Upper lobe of left lung (tissue), 4 donors: ENCODE data around the gene SMIM44.

Source experiments
- CTCF ChIP-seq, 6 experiments: fragments of 450-650 bp in 4 of 6; fragments of 200-600 bp in 2 of 6; sonication (generic) in 2 of 6; IDR thresholded peaks; one replicate each; pipeline ENCODE4 v1.5.1; 2016 to 2019; ENCODE audit warnings: antibody characterized with exemption in 6 of 6
- POLR2A ChIP-seq, 4 donors: fragments of 450-650 bp; IDR thresholded peaks; one replicate each; pipeline ENCODE4 v1.5.1; 2016 to 2017; ENCODE audit warnings: antibody characterized with exemption in 4 of 4, mild to moderate bottlenecking in 2 of 4
- POLR2AphosphoS5 ChIP-seq, 2 donors: sonication (generic); formaldehyde crosslinking; IDR thresholded peaks; one replicate each; pipeline ENCODE4 v1.5.1; 2017; ENCODE audit warnings: antibody characterized with exemption in 2 of 2

GRCh38 chr19:3464587-3465235, 18.5 kb downstream of the SMIM44 start:
- TF ChIP-seq CTCF (IDR thresholded peaks at IDR 0.05) (no peak), POLR2AphosphoS5 (IDR thresholded peaks at IDR 0.05) (no peak), POLR2A (IDR thresholded peaks at IDR 0.05) (no peak)
